Heart left ventricle (tissue), 13 donors: ENCODE data around the gene FRMD8.

ENCODE experiments used
- CTCF ChIP-seq, 12 donors: fragments of 200-600 bp; sonication (generic) in 4 of 12; IDR thresholded peaks; one replicate each; pipeline versions ENCODE4 v1.5.0 to v1.8.0; 2018 to 2022; ENCODE audit warnings: antibody characterized with exemption in 12 of 12, mild to moderate bottlenecking in 5 of 12
- POLR2A ChIP-seq, 2 donors: fragments of 450-650 bp; IDR thresholded peaks; one replicate each; pipeline ENCODE4 v1.6.1; 2017; ENCODE audit warnings: antibody characterized with exemption in 2 of 2, mild to moderate bottlenecking in 2 of 2, moderate library complexity in 2 of 2
- donor health status: ischemic (EF 13 %, LVEDD 7.1; RV severe dilation, severe dysfunction).
- donor health status: DM: no; HTN: yes; CAD: no.
- donor health status: DM: no; HTN: no; CAD: no.
- donor health status: ischemic (EF 25% LVEDD 6.9; RV normal size, moderate dysfunction).
- donor health status: ischemic (EF 25% LVEDD 5.7; RV mildly dilated, moderate dysfunction).
- donor health status: ischemic (EF 35%, LVEDD 5.7; RV mildly dilated, moderate dysfunction).
- donor health status: nonischemic (EF 11% LVEDD 7.7; RV severe dilation, severe dysfunction).
- donor health status: DM: yes; HTN: yes; CAD: no.
- donor health status: PGD.
- donor health status: ischemic (EF 29% LVEDD 5.4; RV normal size, mild dysfunction).
- donor health status: nonischemic (EF 23%, LVEDD 6.1; RV moderate dilation, normal function).

- no peak for TF ChIP-seq CTCF (IDR thresholded peaks at IDR 0.05)
- TF ChIP-seq POLR2A (IDR thresholded peaks at IDR 0.05), result no peak
Observed at GRCh38 chr11:65351511-65351910, 34.9 kb upstream of the FRMD8 start.
